A549 treated with Hydrocortisone at 1 μM for 4 hours (cell line): Measurements from ENCODE around the gene ZDHHC4. TPM values are rescaled to one million over a fixed set of nuclear protein-coding genes. Genes with fewer than 3 reads are reported as not detected.

Source experiments
- total RNA-seq: library from RNA; stranded (reverse); fragments of 200-300 nt; extraction: Qiagen RNA extraction; gene quantifications from 5 replicates; pipeline ENCODE4 v1.2.3, GENCODE V29; 2022

The ZDHHC4 gene
- 46.1 to 51.9 TPM (median 48.8 TPM) in 5 replicates for total RNA-seq

DNA sequence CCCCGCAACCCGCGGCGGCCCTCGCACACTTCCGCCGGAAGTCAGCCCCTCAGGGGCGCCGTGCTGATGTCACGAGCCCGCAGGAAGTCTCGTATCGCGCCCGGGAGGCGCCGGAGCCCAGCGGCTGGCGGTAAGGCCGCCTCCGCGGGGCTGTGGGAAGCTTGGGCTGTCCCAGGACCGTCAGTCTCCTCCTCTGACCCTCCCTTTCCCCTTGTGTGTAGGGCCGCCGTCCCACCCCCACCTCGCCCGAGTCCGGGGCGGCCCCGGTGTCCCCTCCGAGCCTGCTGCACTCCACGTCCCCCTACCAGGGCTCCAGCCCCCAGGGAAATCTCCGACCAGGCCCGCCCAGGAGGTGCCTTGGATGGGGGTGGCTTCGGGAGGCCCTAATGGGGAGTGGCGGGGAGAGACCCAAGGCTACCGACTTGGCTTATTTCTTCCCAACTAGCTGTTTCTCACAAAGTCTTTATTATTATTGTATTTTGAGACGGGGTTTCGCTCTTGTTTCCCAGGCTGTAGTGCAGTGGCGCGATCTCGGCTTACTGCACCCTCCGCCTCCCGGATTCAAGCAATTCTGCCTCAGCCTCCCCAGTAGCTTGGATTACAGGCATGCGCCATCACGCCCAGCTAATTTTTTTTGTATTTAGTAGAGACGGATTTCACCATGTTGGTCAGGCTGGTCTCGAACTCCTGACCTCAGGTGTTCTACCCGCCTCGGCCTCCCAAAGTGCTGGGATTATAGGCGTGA, at the start of gene ZDHHC4:
Gene ZDHHC4, plus strand, starts transcription at position 86 of the 745 bp plus-strand sequence. CDS start 3,108 bp downstream, outside the sequence.

DNA sequence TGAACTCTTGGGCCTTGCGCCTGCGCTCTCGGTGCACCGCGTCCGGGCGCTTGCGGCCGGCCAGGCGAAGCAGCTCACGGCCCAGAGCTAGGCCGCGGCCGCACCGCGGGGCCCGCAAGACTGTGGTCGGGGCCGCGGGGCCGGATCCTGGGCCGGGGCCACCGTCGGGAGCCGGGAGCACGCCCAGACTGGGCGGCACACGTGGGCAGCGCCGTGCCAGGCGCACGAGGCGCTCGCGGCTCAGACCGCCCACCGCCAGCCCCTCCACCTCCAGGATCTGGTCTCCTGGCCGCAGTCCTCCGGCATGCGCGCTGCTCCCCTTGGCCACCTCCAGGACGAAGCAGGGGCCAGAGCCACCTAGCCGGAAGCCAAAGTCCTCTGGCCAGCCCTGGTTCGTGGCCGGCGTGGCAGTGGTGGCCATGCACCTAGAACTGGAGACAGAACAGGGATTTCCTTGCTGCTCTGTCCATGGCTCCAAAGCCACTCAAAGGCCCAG, 26.2 kb upstream of the ZDHHC4 start, which contains the start of gene GRID2IP:
Gene GRID2IP, minus strand, starts transcription at position 446 of the 496 bp plus-strand sequence. Its CDS starts 25 bp downstream, at position 421.

DNA sequence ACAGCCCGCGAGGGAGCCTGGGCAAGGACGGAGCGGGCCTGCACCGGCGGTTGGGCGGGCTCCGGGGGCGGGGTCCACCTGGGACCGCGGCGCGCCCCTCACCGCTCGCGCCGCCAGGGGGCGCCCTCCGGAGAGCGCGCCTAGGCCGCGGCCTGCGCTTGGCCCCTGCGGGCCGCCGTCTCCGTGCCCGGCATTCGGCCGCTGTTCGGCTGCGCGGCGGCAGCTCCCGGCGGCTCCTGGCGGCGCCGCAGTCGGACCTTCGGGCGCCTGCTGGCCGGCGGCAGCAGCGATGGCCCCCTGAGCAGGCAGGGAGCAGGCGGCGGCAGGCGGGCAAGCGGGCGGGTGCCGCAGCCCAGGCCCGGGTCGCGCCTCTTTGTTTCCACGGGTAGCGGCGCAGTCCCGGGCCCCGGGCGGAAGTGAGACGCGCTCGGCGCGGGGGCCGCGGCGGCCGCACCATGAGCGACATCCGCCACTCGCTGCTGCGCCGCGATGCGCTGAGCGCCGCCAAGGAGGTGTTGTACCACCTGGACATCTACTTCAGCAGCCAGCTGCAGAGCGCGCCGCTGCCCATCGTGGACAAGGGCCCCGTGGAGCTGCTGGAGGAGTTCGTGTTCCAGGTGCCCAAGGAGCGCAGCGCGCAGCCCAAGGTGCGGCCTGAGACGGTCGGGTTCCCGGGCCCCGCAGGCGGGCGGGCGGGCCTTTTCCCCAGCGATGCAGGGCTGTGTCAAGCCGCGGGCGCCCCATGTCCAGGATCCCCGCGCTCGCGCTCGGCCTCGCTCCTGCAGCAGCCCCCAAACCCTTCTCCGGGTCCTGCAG, 12.8 kb downstream of the ZDHHC4 start, which contains the start of gene INTS15:
Gene INTS15, plus strand, starts transcription at position 193 of the 816 bp plus-strand sequence. Its CDS starts 263 bp downstream, at position 456.

DNA sequence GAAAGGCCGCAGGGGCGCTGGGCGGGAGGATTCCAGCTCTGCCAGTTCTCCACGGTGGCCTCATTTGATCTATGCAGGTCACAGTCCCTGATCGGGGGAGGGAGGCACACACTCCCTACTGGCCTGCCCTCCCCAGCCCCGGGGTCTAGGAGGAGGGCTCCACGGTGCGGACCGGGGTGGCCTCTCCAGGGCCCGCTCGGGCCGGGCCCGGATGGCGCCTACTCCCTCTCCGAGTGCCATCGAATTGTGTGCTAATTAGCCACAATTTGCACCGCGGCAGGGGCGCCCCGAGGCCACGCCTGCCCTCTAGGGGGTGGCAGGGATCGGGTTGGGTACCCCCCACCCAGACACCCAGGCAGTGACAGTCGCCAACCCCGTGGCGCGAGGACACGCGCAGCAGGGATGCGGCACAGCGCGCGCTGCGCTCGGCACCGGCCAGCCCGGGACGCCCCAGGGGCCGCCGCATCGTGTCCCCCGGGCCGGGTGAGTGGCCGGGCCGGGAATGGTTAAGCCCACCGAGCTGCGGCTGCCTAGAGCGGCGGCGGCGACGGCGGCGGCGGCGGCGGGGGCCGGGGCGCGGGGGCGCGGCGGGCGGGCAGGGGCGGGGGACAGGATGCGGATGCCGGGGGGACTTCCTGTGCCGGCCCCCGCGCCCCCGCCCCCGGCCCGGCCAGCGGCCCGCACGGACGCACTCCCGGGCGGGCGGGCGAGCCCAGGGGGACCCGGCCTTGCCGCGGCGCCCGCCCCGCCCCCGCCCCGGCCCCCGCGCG, 37.9 kb downstream of the ZDHHC4 start, which contains the start of gene ZNF853:
Gene ZNF853, plus strand, starts transcription at position 658 of the 770 bp plus-strand sequence. CDS start 565 bp downstream, outside the sequence.

GRCh38 chr7:6636741-6637543, 59.7 kb downstream of the ZDHHC4 start, which contains the start of gene ZNF316:
Gene ZNF316, plus strand, starts transcription at chr7:6637318. Its CDS starts 5,092 bp downstream, at chr7:6642410.

Other genes with a start within 250 kb of the ZDHHC4 start
- gene FAM220A, start 228.5 kb upstream of the ZDHHC4 start, total RNA-seq: 13.8 to 17.0 TPM (median 15.6 TPM) in 5 replicates
- 274 to 400 TPM (median 384 TPM) in 5 replicates for gene RAC1, start 202.9 kb upstream of the ZDHHC4 start, total RNA-seq
- gene DAGLB, start 129.5 kb upstream of the ZDHHC4 start, total RNA-seq: 21.8 to 24.6 TPM (median 23.0 TPM) in 5 replicates
- gene KDELR2, start 93.3 kb upstream of the ZDHHC4 start, total RNA-seq: 129 to 142 TPM (median 133 TPM) in 5 replicates
- gene GRID2IP, start 26.0 kb upstream of the ZDHHC4 start, total RNA-seq: 0.02 TPM in 1 of 5 replicates, not detected in the others
- gene INTS15, start 12.6 kb downstream of the ZDHHC4 start, total RNA-seq: 23.1 to 27.9 TPM (median 24.9 TPM) in 5 replicates
- gene ZNF853, start 38.2 kb downstream of the ZDHHC4 start, total RNA-seq: 1.7 to 2.7 TPM (median 2.4 TPM) in 5 replicates
- 12.2 to 15.5 TPM (median 13.7 TPM) in 5 replicates for gene ZNF316, start 59.9 kb downstream of the ZDHHC4 start, total RNA-seq
- gene ZNF12, start 129.5 kb downstream of the ZDHHC4 start, total RNA-seq: 9.9 to 13.6 TPM (median 11.5 TPM) in 5 replicates
- gene RSPH10B2, start 176.6 kb downstream of the ZDHHC4 start, total RNA-seq: 0.14 to 0.15 TPM in 2 of 5 replicates, not detected in the others
- 19.9 to 24.0 TPM (median 21.4 TPM) in 5 replicates for gene CCZ1B, start 248.8 kb downstream of the ZDHHC4 start, total RNA-seq